Measurements from ENCODE around the gene TOM1L2. TPM values are rescaled to one million over a fixed set of nuclear protein-coding genes. Genes with fewer than 3 reads are reported as not detected.

The TOM1L2 gene
- total RNA-seq, 4 donors from 2014 or later, result 55.7 to 97.1 (median 73.3) TPM

DNA sequence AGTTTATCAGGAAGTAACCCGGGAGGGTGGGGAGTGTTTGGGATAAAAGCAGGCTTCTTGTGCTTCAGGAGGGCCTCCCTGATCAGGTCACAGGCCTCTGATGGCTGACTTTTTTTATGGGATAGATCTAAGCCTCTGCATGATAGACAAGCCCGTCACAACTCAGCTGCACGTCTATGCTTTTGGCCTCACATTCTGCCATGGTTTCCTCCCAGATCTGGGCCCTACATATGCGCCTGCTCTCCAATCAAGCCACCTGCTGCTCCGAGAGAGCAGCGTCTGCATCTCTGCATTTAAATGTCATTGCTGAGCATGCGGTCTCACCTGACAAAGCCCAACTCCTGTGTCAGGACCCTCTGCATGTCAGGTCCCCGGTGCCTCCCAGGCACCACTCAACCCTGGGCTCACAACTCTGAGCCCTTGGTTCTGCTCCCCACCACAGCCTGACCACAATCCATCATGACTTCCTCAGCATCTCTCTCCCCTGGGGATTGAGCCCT lies 90.1 kb downstream of the TOM1L2 start:
- in situ Hi-C loops (cut with MboI; ENCODE audit: low sequenced_read_pairs in 4 of 4) (loop anchor here in 3 of 4 donors (25.0 kb wide), 1 partner anchor 155 kb away; the partner anchor contains the start of genes ATPAF2 (in 3 of the 3) and GID4 (in 3 of the 3)), intact Hi-C loops (cut with DNase I; ENCODE audit: low total_unique reads) (no loop called here)
- no peak overlapping the region for H3K4me3 ChIP-seq
- TF ChIP-seq, protein P1, sequence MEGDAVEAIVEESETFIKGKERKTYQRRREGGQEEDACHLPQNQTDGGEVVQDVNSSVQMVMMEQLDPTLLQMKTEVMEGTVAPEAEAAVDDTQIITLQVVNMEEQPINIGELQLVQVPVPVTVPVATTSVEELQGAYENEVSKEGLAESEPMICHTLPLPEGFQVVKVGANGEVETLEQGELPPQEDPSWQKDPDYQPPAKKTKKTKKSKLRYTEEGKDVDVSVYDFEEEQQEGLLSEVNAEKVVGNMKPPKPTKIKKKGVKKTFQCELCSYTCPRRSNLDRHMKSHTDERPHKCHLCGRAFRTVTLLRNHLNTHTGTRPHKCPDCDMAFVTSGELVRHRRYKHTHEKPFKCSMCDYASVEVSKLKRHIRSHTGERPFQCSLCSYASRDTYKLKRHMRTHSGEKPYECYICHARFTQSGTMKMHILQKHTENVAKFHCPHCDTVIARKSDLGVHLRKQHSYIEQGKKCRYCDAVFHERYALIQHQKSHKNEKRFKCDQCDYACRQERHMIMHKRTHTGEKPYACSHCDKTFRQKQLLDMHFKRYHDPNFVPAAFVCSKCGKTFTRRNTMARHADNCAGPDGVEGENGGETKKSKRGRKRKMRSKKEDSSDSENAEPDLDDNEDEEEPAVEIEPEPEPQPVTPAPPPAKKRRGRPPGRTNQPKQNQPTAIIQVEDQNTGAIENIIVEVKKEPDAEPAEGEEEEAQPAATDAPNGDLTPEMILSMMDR (IDR thresholded peaks at IDR 0.05 in 4 of 5, conservative IDR thresholded peaks at IDR 0.05 in 1 of 5), result no peak
- no peak for TF ChIP-seq POLR2A (IDR thresholded peaks at IDR 0.05)
- no peaks in the 10 kb centered on the region for H3K27me3 ChIP-seq
- peaks cover 0 to 13% of the 10 kb centered on the region in 2 donors for H3K36me3 ChIP-seq
- H3K9me3 ChIP-seq, result no peaks in the 10 kb centered on the region
- H3K27ac ChIP-seq, result no peak overlapping the region
- ATAC-seq (no peak), DNase-seq (no peak)
- peaks cover 51 to 61% of the 10 kb centered on the region in 2 donors for H3K4me1 ChIP-seq

DNA sequence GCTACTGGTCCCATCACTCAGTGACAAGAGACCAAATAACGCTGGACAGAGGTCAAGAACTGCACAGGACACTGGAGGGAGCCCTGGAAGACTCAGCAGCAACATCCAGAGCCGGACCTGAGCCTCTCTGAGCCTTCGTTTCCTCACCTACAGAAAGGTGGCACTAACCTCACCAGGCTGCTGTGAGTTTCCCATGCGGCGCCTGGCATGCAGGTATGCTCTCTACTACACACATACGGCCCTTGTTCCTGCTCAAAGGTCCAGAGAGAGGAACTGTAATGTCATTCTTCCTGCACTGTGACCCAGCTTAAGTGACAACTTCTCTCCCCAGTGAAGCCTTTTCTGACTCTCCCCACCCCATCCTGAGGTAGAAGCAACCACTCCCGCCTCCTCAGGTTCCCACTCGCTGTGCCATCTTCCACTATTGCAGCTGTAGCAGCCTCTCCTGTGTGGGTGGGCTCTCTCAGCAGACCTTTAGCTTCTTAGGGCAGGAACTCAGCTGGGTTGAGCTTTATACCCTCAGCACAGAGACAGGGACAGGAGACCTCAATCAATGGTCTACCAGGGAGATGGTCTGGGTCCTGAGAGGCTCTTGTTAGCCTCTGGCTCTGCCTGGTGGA lies 91.5 kb downstream of the TOM1L2 start:
- H3K4me1 ChIP-seq, result peaks cover 51 to 63% of the 10 kb centered on the region in 2 donors
- in situ Hi-C loops (cut with MboI; ENCODE audit: low sequenced_read_pairs in 4 of 4) (loop anchor here in 3 of 4 donors (25.0 kb wide), 1 partner anchor 157 kb away; the partner anchor contains the start of genes ATPAF2 (in 3 of the 3) and GID4 (in 3 of the 3)), intact Hi-C loops (cut with DNase I; ENCODE audit: low total_unique reads) (no loop called here)

DNA sequence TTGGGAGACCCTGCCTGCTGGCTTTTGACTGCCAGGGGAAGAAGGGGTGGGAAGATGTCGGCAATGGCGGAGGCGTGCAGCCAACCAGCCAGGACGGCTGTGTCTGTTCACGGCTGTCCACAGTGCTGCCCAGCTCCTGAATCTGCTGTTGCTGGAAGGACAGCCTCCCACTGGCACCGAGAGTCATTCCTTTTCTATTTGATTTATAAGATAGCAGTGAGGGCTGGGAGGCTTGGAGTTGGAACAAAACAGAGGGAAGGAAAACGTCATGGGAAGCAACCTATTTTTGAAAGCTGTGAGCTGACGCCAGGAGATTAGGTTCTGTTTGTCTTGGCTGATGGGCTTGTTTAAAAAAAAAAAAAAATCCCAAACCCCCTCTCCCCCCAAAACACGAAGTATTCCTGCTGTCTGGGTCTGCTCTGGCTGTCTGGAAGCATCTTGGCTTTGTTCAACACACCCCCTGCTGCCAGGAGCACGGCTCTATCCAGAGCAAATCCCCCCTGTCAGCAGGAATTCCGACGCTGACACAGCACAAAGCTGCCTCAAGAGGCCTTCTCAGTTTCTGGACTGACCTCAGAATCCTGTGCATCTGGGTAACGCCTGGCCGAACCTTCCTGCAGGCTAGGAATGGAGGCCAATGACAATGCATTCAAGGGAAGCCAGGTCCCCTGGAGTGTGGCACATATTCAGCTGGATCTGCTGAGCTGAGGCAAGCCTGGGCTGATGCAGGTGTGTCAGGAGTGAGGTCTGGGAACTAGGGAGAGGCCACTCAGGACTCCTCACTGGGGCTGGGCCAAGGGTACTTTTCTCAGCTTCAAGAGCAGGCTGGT lies 94.5 kb downstream of the TOM1L2 start:
- no peaks in the 10 kb centered on the region for H3K27me3 ChIP-seq
- H3K36me3 ChIP-seq, result peaks cover 0 to 11% of the 10 kb centered on the region in 2 donors
- intact Hi-C loops (cut with DNase I; ENCODE audit: low total_unique reads) (loop anchor here (2.0 kb wide), 1 partner anchor 41 kb away; no protein-coding TSS in a partner anchor), in situ Hi-C loops (cut with MboI; ENCODE audit: low sequenced_read_pairs in 4 of 4) (loop anchor here in 3 of 4 donors (10.0 to 25.0 kb wide), 2 partner anchors 97 to 160 kb away; partner anchors contain the start of genes ATPAF2 (in 3 of the 3), GID4 (in 3 of the 3), DRC3 (in 1 of the 3) and TOM1L2 (in 1 of the 3))
- ATAC-seq (peak; percentile 85 to 88), DNase-seq (peak; percentile 66 to 86)
- H3K4me3 ChIP-seq, result peak overlapping the region in 1 of 4 donors; percentile 34
- no peaks in the 10 kb centered on the region for H3K9me3 ChIP-seq
- no peak for TF ChIP-seq POLR2A (IDR thresholded peaks at IDR 0.05)
- TF ChIP-seq, protein P1 (IDR thresholded peaks at IDR 0.05 in 4 of 5, conservative IDR thresholded peaks at IDR 0.05 in 1 of 5), result no peak
- peak overlapping the region; percentile 84 to 90 (median 90) for H3K27ac ChIP-seq
- H3K4me1 ChIP-seq, result peaks cover 47 to 61% of the 10 kb centered on the region in 2 donors

More for the DNA sequence above, 91.5 kb downstream of the TOM1L2 start:
- no peaks in the 10 kb centered on the region for H3K9me3 ChIP-seq
- ATAC-seq, result no peak
- no peaks in the 10 kb centered on the region for H3K27me3 ChIP-seq
- H3K36me3 ChIP-seq, result peaks cover 0 to 13% of the 10 kb centered on the region in 2 donors
- no peak overlapping the region for H3K27ac ChIP-seq
- no peak for DNase-seq
- TF ChIP-seq POLR2A (IDR thresholded peaks at IDR 0.05), result no peak
- TF ChIP-seq, protein P1 (IDR thresholded peaks at IDR 0.05 in 4 of 5, conservative IDR thresholded peaks at IDR 0.05 in 1 of 5), result no peak
- H3K4me3 ChIP-seq, result no peak overlapping the region

DNA sequence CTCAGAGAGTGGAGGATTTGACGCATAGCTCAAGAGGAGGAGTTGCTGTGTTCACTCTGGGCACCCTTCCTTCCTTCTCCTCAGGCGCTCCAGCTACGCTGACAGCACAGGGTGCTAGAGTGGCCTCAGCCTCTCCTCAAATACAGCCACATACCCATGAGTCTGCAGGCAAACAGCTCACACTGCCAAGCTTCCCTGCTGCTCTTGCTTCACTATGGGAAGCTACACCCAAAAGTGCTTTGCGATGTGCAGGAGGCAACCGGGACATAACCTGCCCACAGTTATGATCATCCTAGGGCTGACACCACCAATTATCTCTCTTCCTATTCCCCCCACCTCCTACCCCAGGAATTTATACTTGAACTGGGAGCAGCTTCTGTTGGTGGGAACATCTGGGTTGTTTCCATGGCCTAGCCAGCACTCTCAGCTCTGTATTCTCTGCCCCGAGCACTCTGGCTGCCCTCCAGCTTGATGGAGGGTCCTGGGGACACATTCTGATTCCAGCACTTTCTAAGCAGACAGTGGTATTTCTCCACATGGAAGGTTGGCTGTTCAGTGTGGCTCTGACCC lies 95.2 kb downstream of the TOM1L2 start:
- Histone ChIP-seq H3K4me3 (peak overlapping the region in 1 of 4 donors; percentile 34), H3K27me3 (no peaks in the 10 kb centered on the region), H3K9me3 (no peaks in the 10 kb centered on the region), H3K36me3 (peaks cover 0 to 4% of the 10 kb centered on the region in 2 donors), H3K4me1 (peaks cover 53 to 61% of the 10 kb centered on the region in 2 donors), H3K27ac (peak overlapping the region; percentile 84 to 90 (median 90))
- TF ChIP-seq POLR2A (IDR thresholded peaks at IDR 0.05), result no peak
- TF ChIP-seq, protein P1 (IDR thresholded peaks at IDR 0.05 in 4 of 5, conservative IDR thresholded peaks at IDR 0.05 in 1 of 5), result no peak
- in situ Hi-C loops (cut with MboI; ENCODE audit: low sequenced_read_pairs in 4 of 4), result loop anchor here in 3 of 4 donors (10.0 to 25.0 kb wide), 2 partner anchors 98 to 160 kb away; partner anchors contain the start of genes ATPAF2 (in 3 of the 3), GID4 (in 3 of the 3), DRC3 (in 1 of the 3) and TOM1L2 (in 1 of the 3)
- intact Hi-C loops (cut with DNase I; ENCODE audit: low total_unique reads), result no loop called here
- peak; percentile 27 to 45 for ATAC-seq
- peak in 1 of 2 donors; percentile 69 for DNase-seq
